Endothelial cell of umbilical vein (primary cell): ENCODE results near the gene CNTNAP1. TPM values are rescaled to one million over a fixed set of nuclear protein-coding genes. Genes with fewer than 3 reads are reported as not detected.

Source experiments
- Bru-seq: library from RNA; stranded (reverse); fragments of 400-500 nt; gene quantifications from one replicate; lab custom pipeline; 2021; lab: Mats Ljungman, UMichigan
- BruChase-seq, 2 experiments: library from RNA; stranded (reverse); fragments of 400-500 nt; gene quantifications; one replicate each; lab custom pipeline; 2021; lab: Mats Ljungman, UMichigan
- BruUV-seq: library from RNA; stranded (reverse); fragments of 400-500 nt; replicated peaks from 2 replicates; lab custom pipeline; 2021; lab: Mats Ljungman, UMichigan
- CTCF ChIA-PET: fragments of 300-600, 350-600 bp; sonication (Branson Sonifier 250); formaldehyde crosslinking; loops from one replicate; lab custom pipeline; 2021; ENCODE audit warnings: antibody characterized with exemption, inconsistent platforms; lab: Charles Lee
- POLR2A ChIA-PET: fragments of 300-600, 350-600 bp; sonication (Branson Sonifier 250); formaldehyde crosslinking; loops from one replicate; lab custom pipeline; 2021; ENCODE audit warnings: antibody characterized with exemption, inconsistent platforms; lab: Charles Lee
- DNase-seq: peaks from one replicate; pipeline ENCODE4 v3.0.0-alpha.2; 2011; ENCODE audit warnings: low read depth, low spot score
- FAIRE-seq: peaks from 2 replicates; lab custom pipeline; 2011; peaks lifted over from hg19 to GRCh38; lab: Jason Lieb, UNC
- H2AFZ ChIP-seq: 2 replicates; pipeline ENCODE4 v1.6.0; 2012; ENCODE audit warnings: low read depth, low read length, control low read depth, inconsistent platforms
- H3K27ac ChIP-seq: 2 replicates; pipeline ENCODE4 v1.5.1; 2011; ENCODE audit warnings: low read depth, mild to moderate bottlenecking, control low read depth, low read length, moderate library complexity; ENCODE audit not compliant: insufficient read depth
- H3K27me3 ChIP-seq, 2 experiments: 2 replicates each; pipeline versions ENCODE4 v1.6.0 to v1.6.1; 2011; ENCODE audit warnings: low read length in 2 of 2, mixed read lengths in 1 of 2; ENCODE audit not compliant: control insufficient read depth in 2 of 2, insufficient read depth in 2 of 2
- H3K36me3 ChIP-seq, 2 experiments: 2 replicates in 1 of 2; 3 replicates in 1 of 2; pipeline ENCODE4 v1.5.1; 2011; ENCODE audit warnings: low read length in 2 of 2, mild to moderate bottlenecking in 1 of 2, moderate library complexity in 1 of 2; ENCODE audit not compliant: control insufficient read depth in 2 of 2, insufficient read depth in 2 of 2; ENCODE audit errors: extremely low read depth in 1 of 2
- H3K4me1 ChIP-seq: 3 replicates; pipeline ENCODE4 v1.5.1; 2011; ENCODE audit warnings: mild to moderate bottlenecking, low read length; ENCODE audit not compliant: control insufficient read depth, insufficient read depth; ENCODE audit errors: extremely low read depth
- H3K4me2 ChIP-seq: 2 replicates; pipeline ENCODE4 v1.6.1; 2011; ENCODE audit warnings: low read length, control low read depth, mixed read lengths; ENCODE audit not compliant: insufficient read depth
- H3K4me3 ChIP-seq, 3 experiments: fragments of 200-600 bp in 1 of 3; sonication (generic), shearing (Covaris generic) in 1 of 3; replicated peaks in 1 of 3; 2 replicates each; pipeline ENCODE4 v1.5.1; 2011 to 2016; ENCODE audit warnings: control low read depth in 3 of 3, low read length in 3 of 3, mild to moderate bottlenecking in 2 of 3, inconsistent platforms in 1 of 3, low read depth in 1 of 3, moderate library complexity in 1 of 3; ENCODE audit not compliant: insufficient read depth in 1 of 3
- H3K79me2 ChIP-seq: 2 replicates; pipeline ENCODE4 v1.6.0; 2012; ENCODE audit warnings: low read length, inconsistent platforms; ENCODE audit not compliant: control insufficient read depth, insufficient read depth
- H3K9ac ChIP-seq: replicated peaks from 2 replicates; pipeline ENCODE3; 2011; ENCODE audit warnings: low read length, control low read depth; ENCODE audit not compliant: insufficient read depth; ENCODE audit errors: extremely low read depth
- H3K9me1 ChIP-seq: replicated peaks from 3 replicates; pipeline ENCODE4 v1.6.0; 2011; ENCODE audit warnings: mild to moderate bottlenecking, low read length; ENCODE audit not compliant: control insufficient read depth, insufficient read depth; ENCODE audit errors: extremely low read depth
- H3K9me3 ChIP-seq: replicated peaks from 2 replicates; pipeline ENCODE4 v1.5.1; 2012; ENCODE audit warnings: low read length, inconsistent platforms; ENCODE audit not compliant: control insufficient read depth, insufficient read depth
- H4K20me1 ChIP-seq: replicated peaks from 2 replicates; pipeline ENCODE3; 2011; ENCODE audit warnings: mild to moderate bottlenecking, low read length; ENCODE audit not compliant: control insufficient read depth, insufficient read depth; ENCODE audit errors: extremely low read depth
- EZH2 ChIP-seq: IDR thresholded peaks from 2 replicates; pipeline ENCODE4 v1.6.1; 2012; ENCODE audit warnings: borderline replicate concordance, low read depth, mild to moderate bottlenecking, moderate library complexity, low read length, inconsistent platforms; ENCODE audit not compliant: severe bottlenecking
- GATA2 ChIP-seq: IDR thresholded peaks from 2 replicates; pipeline ENCODE4 v1.7.0; 2011; ENCODE audit warnings: low read depth, mild to moderate bottlenecking, moderate library complexity, mixed read lengths, low read length; ENCODE audit not compliant: insufficient read length, insufficient read depth
- MYC ChIP-seq: IDR thresholded peaks from one replicate; pipeline ENCODE4 v1.6.1; 2011; ENCODE audit warnings: mild to moderate bottlenecking, low read depth, low read length
- POLR2A ChIP-seq: IDR thresholded peaks from 2 replicates; pipeline ENCODE4 v1.6.1; 2012; ENCODE audit warnings: low read depth, mild to moderate bottlenecking, control low read depth, low read length
- POLR2AphosphoS5 ChIP-seq: IDR thresholded peaks from 2 replicates; pipeline ENCODE4 v1.6.1; 2012; ENCODE audit warnings: low read depth, mild to moderate bottlenecking, control low read depth, low read length, moderate library complexity; ENCODE audit not compliant: insufficient read depth
- dilution Hi-C: fragments of 300-500 bp; cut with MboI; formaldehyde crosslinking; loops from one replicate; pipeline ENCODE4 v1.15.0; 2019; ENCODE audit warnings: low sequenced_read_pairs; ENCODE audit not compliant: extremely low pct_ligation_motif_present
- intact Hi-C: fragments of 100-400 bp; cut with micrococcal nuclease; formaldehyde crosslinking; loops from one replicate; pipeline ENCODE4 v1.10.0; 2022
- long read RNA-seq: library from polyadenylated mRNA; stranded (forward); transcript quantifications from one replicate; pipeline ENCODE4 v2.0.0, GENCODE V29; 2021
- polyA minus RNA-seq, 3 experiments: library from RNA; depleted of rRNA, polyadenylated mRNA; stranded (reverse); fragments of >200 nt; gene quantifications; 1 replicate in 1 of 3; 2 replicates in 2 of 3; pipeline ENCODE4 v1.2.3, GENCODE V29; 2011
- polyA plus RNA-seq, 4 experiments: library from polyadenylated mRNA; depleted of rRNA in 3 of 4; stranded (reverse) in 3 of 4; unstranded in 1 of 4; fragments of >200 nt; gene quantifications; 2 replicates each; pipeline versions ENCODE4 v1.2.1 to v1.2.3, GENCODE V29; 2011 to 2012; ENCODE audit warnings: missing spikeins in 1 of 4
- total RNA-seq: library from RNA; stranded (reverse); gene quantifications from 2 replicates; pipeline ENCODE4 v1.2.3, GENCODE V29; 2021
- TF ChIP-seq, protein P1 (sequence below), 2 donors: IDR thresholded peaks; 1 replicate in 1 of 2; 2 replicates in 1 of 2; pipeline ENCODE4 v1.5.1; 2011; ENCODE audit warnings: low read length in 2 of 2, mild to moderate bottlenecking in 2 of 2, moderate library complexity in 2 of 2, control low read depth in 1 of 2, inconsistent platforms in 1 of 2, low read depth in 1 of 2; ENCODE audit not compliant: insufficient read depth in 1 of 2; ENCODE audit errors: extremely low read depth in 1 of 2

The CNTNAP1 gene
- total RNA-seq (3.6 and 44.8 TPM in 2 replicates), polyA plus RNA-seq (26.3 and 27.3 TPM in 2 replicates), polyA minus RNA-seq (28.1 and 29.9 TPM in 2 replicates), Bru-seq, nascent RNA (percentile 45 among the genes with signal in this experiment), BruChase-seq, experiment 1, labeled RNA remaining after a 6-hour chase (percentile 24 among the genes with signal in this experiment), BruChase-seq, experiment 2, labeled RNA remaining after a 2-hour chase (percentile 23 among the genes with signal in this experiment)
- 16.5 and 18.9 TPM in 2 replicates for polyA plus RNA-seq (2011; cell fraction: cytosol; rRNA removed)
- 73.5 and 81.1 TPM in 2 replicates for polyA plus RNA-seq (2011; cell fraction: nucleus; rRNA removed)
- 40.8 and 55.4 TPM in 2 replicates for polyA plus RNA-seq (2012)
- 1.2 TPM for polyA minus RNA-seq (2011; cell fraction: cytosol; rRNA and poly(A)+ RNA removed)
- 17.0 and 20.2 TPM in 2 replicates for polyA minus RNA-seq (2011; cell fraction: nucleus; rRNA and poly(A)+ RNA removed)
- long read RNA-seq, partial matches to known transcripts: 2 of 2 reads
- long read RNA-seq, other reads (novel, unspliced or antisense): 0 of 2 reads

GRCh38 chr17:42681976-42682721, at the start of gene CNTNAP1:
TSS of gene CNTNAP1 (plus strand) at chr17:42682531. CDS start at chr17:42682830, 299 bp downstream.
- intact Hi-C loops: no loop called here
- H2AFZ ChIP-seq: peak within 1 kb of the TSS; percentile 84
- H3K9me1 ChIP-seq: no peaks in the 10 kb centered on the region
- H3K4me3 ChIP-seq: peak within 1 kb of the TSS; percentile 7 to 48 (median 11)
- no peaks in the 10 kb centered on the region for H3K9me3 ChIP-seq
- peaks cover 41% of the 10 kb centered on the region for H3K4me1 ChIP-seq
- no TSS peak for BruUV-seq
- H3K9ac ChIP-seq: no peak within 1 kb of the TSS
- H3K27ac ChIP-seq: no peak within 1 kb of the TSS
- dilution Hi-C loops: no loop called here
- peaks cover 0 to 20% of the 10 kb centered on the region in 2 experiments for H3K27me3 ChIP-seq
- H3K79me2 ChIP-seq: no peaks in the 10 kb centered on the region
- no peaks in the 10 kb centered on the region for H3K36me3 ChIP-seq
- ChIA-PET CTCF (interaction anchor here (0.8 to 2.7 kb wide), 10 partner anchors 8 to 142 kb away, joined by 3 to 57 read pairs (median 4); partner anchors contain the start of genes BECN1, PSMC3IP, RETREG3 and TUBG1), POLR2A (no interaction called here)
- no peaks in the 10 kb centered on the region for H4K20me1 ChIP-seq
- TF ChIP-seq MYC: no peak
- TF ChIP-seq POLR2AphosphoS5: peak; percentile 14
- peak; percentile 29 for TF ChIP-seq POLR2A
- TF ChIP-seq EZH2: no peak
- TF ChIP-seq, protein P1, sequence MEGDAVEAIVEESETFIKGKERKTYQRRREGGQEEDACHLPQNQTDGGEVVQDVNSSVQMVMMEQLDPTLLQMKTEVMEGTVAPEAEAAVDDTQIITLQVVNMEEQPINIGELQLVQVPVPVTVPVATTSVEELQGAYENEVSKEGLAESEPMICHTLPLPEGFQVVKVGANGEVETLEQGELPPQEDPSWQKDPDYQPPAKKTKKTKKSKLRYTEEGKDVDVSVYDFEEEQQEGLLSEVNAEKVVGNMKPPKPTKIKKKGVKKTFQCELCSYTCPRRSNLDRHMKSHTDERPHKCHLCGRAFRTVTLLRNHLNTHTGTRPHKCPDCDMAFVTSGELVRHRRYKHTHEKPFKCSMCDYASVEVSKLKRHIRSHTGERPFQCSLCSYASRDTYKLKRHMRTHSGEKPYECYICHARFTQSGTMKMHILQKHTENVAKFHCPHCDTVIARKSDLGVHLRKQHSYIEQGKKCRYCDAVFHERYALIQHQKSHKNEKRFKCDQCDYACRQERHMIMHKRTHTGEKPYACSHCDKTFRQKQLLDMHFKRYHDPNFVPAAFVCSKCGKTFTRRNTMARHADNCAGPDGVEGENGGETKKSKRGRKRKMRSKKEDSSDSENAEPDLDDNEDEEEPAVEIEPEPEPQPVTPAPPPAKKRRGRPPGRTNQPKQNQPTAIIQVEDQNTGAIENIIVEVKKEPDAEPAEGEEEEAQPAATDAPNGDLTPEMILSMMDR (IDR thresholded peaks at IDR 0.05; ENCODE audit: extremely low read depth in 1 of 2, insufficient read depth in 1 of 2, low read depth in 1 of 2, low read length in 2 of 2): no peak
- TF ChIP-seq GATA2: no peak
- FAIRE-seq (peak; percentile 28), DNase-seq (peak; percentile 74)
- H3K4me2 ChIP-seq: peak within 1 kb of the TSS; percentile 86
